K562 (cell line): ENCODE results near the gene GALNT18. TPM values are rescaled to one million over a fixed set of nuclear protein-coding genes. Genes with fewer than 3 reads are reported as not detected.

Experiments used
- ATAC-seq: fragments of 200-7000 bp; cut with Tn5 transposase; 3 replicates; pipeline ENCODE4 v1.9.1; 2020; ENCODE audit warnings: moderate library complexity
- BruUV-seq: library from RNA; stranded (reverse); fragments of 400-500 nt; replicated peaks from 2 replicates; lab custom pipeline; 2021; lab: Mats Ljungman, UMichigan
- CTCF ChIA-PET: fragments of 300-600 bp; formaldehyde crosslinking; extraction: SDS; loops from one replicate; lab custom pipeline; 2021; ENCODE audit warnings: low intra/inter-chr PET ratio; lab: Yijun Ruan, JAX
- POLR2A ChIA-PET: fragments of 300-600, 350-650 bp; sonication (Branson Sonifier 250); formaldehyde crosslinking; extraction: SDS; loops from one replicate; lab custom pipeline; 2021; ENCODE audit warnings: antibody characterized with exemption, inconsistent platforms; lab: Yijun Ruan, JAX
- DNase-seq, 4 experiments: peaks; one replicate each; pipeline versions ENCODE4 v3.0.0 to v3.0.0-alpha.2; 2011 to 2018; ENCODE audit warnings: low spot score in 3 of 4, mixed read lengths in 3 of 4; ENCODE audit errors: extremely low read depth in 1 of 4
- FAIRE-seq: peaks from 2 replicates; lab custom pipeline; 2011; peaks lifted over from hg19 to GRCh38; lab: Jason Lieb, UNC
- H2AFZ ChIP-seq: 2 replicates; pipeline ENCODE4 v1.6.0; 2011; ENCODE audit warnings: low read depth, low read length, control low read depth, inconsistent platforms
- H3K27ac ChIP-seq: fragments of 200-600 bp; 3 replicates; pipeline ENCODE4 v1.8.0; 2011; ENCODE audit warnings: low read depth, mild to moderate bottlenecking, control low read depth, inconsistent platforms, low read length, moderate library complexity, mixed read lengths; ENCODE audit errors: extremely low read depth
- H3K27me3 ChIP-seq, 2 experiments: fragments of 300-600 bp in 1 of 2; 2 replicates in 1 of 2; 3 replicates in 1 of 2; pipeline versions ENCODE4 v1.6.0 to v1.8.0; 2011; ENCODE audit warnings: inconsistent platforms in 2 of 2, low read length in 2 of 2, mild to moderate bottlenecking in 1 of 2, mixed read lengths in 1 of 2, moderate library complexity in 1 of 2; ENCODE audit not compliant: control insufficient read depth in 2 of 2, insufficient read depth in 2 of 2
- H3K36me3 ChIP-seq: fragments of 300-600 bp; 3 replicates; pipeline ENCODE4 v1.8.0; 2011; ENCODE audit warnings: mild to moderate bottlenecking, low read length, inconsistent platforms; ENCODE audit not compliant: control insufficient read depth, insufficient read depth
- H3K4me1 ChIP-seq, 2 experiments: fragments of 200-600 bp in 1 of 2; replicated peaks in 1 of 2; 2 replicates in 1 of 2; 3 replicates in 1 of 2; pipeline versions ENCODE4 v1.5.1 to v1.8.0; 2011; ENCODE audit warnings: inconsistent platforms in 2 of 2, low read length in 2 of 2, mild to moderate bottlenecking in 1 of 2, mixed read lengths in 1 of 2, moderate library complexity in 1 of 2; ENCODE audit not compliant: control insufficient read depth in 2 of 2, insufficient read depth in 2 of 2
- H3K4me2 ChIP-seq: 2 replicates; pipeline ENCODE4 v1.6.1; 2011; ENCODE audit warnings: low read length, control low read depth, inconsistent platforms, mixed read lengths; ENCODE audit not compliant: insufficient read depth
- H3K4me3 ChIP-seq: fragments of 200-600 bp; sonication (generic), shearing (Covaris generic); 2 replicates; pipeline ENCODE4 v1.5.1; 2016; ENCODE audit warnings: control low read depth, inconsistent platforms
- H3K79me2 ChIP-seq: fragments of 200-600 bp; 3 replicates; pipeline ENCODE4 v1.8.0; 2011; ENCODE audit warnings: low read length, inconsistent platforms; ENCODE audit not compliant: control insufficient read depth, insufficient read depth
- H3K9ac ChIP-seq, 2 experiments: 2 replicates each; pipeline versions ENCODE4 v1.6.0 to v1.6.1; 2011; ENCODE audit warnings: low read depth in 2 of 2, low read length in 2 of 2, control low read depth in 1 of 2, inconsistent platforms in 1 of 2, mild to moderate bottlenecking in 1 of 2, mixed read lengths in 1 of 2; ENCODE audit not compliant: insufficient read depth in 1 of 2
- H3K9me1 ChIP-seq: one replicate; pipeline ENCODE4 v1.6.0; 2011; ENCODE audit warnings: inconsistent platforms, mild to moderate bottlenecking, low read length, moderate library complexity; ENCODE audit not compliant: control insufficient read depth, insufficient read depth
- H3K9me3 ChIP-seq: replicated peaks from 2 replicates; pipeline ENCODE4 v1.5.1; 2011; ENCODE audit warnings: low read depth, low read length, inconsistent platforms; ENCODE audit not compliant: control insufficient read depth, insufficient read depth
- H4K20me1 ChIP-seq: replicated peaks from 2 replicates; pipeline ENCODE4 v1.6.1; 2011; ENCODE audit warnings: low read length, inconsistent platforms, mixed read lengths; ENCODE audit not compliant: control insufficient read depth, insufficient read depth
- ARID4B ChIP-seq: sonication (generic); formaldehyde crosslinking; IDR thresholded peaks from 2 replicates; pipeline ENCODE4 v1.8.0; 2022; ENCODE audit warnings: mild to moderate bottlenecking, missing genetic modification reagents
- EHMT2 ChIP-seq: fragments of 450-650 bp; IDR thresholded peaks from 2 replicates; pipeline ENCODE4 v1.6.1; 2018; ENCODE audit warnings: antibody characterized with exemption
- GTF2F1 ChIP-seq: IDR thresholded peaks from 2 replicates; pipeline ENCODE4 v1.6.1; 2011; ENCODE audit warnings: low read depth, low read length, improper control_type of control experiment
- HMBOX1 ChIP-seq: sonication (generic); IDR thresholded peaks from 2 replicates; pipeline ENCODE4 v1.6.1; 2016
- JUNB ChIP-seq: fragments of 450-650 bp; formaldehyde crosslinking; conservative IDR thresholded peaks from 2 replicates; pipeline ENCODE4 v1.4.0; 2020; ENCODE audit warnings: mild to moderate bottlenecking
- NCOA1 ChIP-seq: fragments of 450-650 bp; IDR thresholded peaks from 2 replicates; pipeline ENCODE4 v1.6.1; 2016; ENCODE audit warnings: low read depth
- POLR2AphosphoS5 ChIP-seq: IDR thresholded peaks from 2 replicates; pipeline ENCODE4 v1.6.1; 2011; ENCODE audit warnings: mild to moderate bottlenecking, low read depth, low read length, moderate library complexity; ENCODE audit not compliant: control insufficient read depth, insufficient read depth
- RBBP5 ChIP-seq: fragments of 200-600 bp; sonication (generic); IDR thresholded peaks from 2 replicates; pipeline ENCODE4 v1.6.1; 2012; ENCODE audit warnings: borderline replicate concordance, mild to moderate bottlenecking, low read length, control low read depth, inconsistent platforms; ENCODE audit not compliant: insufficient read depth, poor library complexity, severe bottlenecking
- SMARCE1 ChIP-seq: fragments of 450-650 bp; IDR thresholded peaks from 2 replicates; pipeline ENCODE4 v1.7.1; 2016; ENCODE audit warnings: mild to moderate bottlenecking
- TSHZ1 ChIP-seq: fragments of 250-450 bp; sonication (Bioruptor Pico); IDR thresholded peaks from 2 replicates; pipeline ENCODE4 v1.4.0; 2020; ENCODE audit warnings: mild to moderate bottlenecking, moderate library complexity
- ZEB2 ChIP-seq: fragments of 450-650 bp; IDR thresholded peaks from 2 replicates; pipeline ENCODE4 v1.6.1; 2016
- WGBS: fragments of 100-300 bp; shearing (Covaris generic); methylation state at CpG from one replicate; pipeline ENCODE4 v1.1.6; 2016; ENCODE audit warnings: low coverage, mixed read lengths; ENCODE audit not compliant: insufficient coverage; ENCODE audit errors: missing lambda C conversion rate; 5-methylcytosine and 5-hydroxymethylcytosine counted together
- in situ Hi-C: fragments of 300-500 bp; cut with MboI; formaldehyde crosslinking; loops from 4 replicates; pipeline ENCODE4 v1.15.0; 2018; ENCODE audit warnings: inconsistent platforms, mixed read lengths
- intact Hi-C: fragments of 100-400 bp; cut with micrococcal nuclease; formaldehyde crosslinking; loops from 2 replicates; pipeline ENCODE4 v1.14.2; 2022
- polyA plus RNA-seq, 8 experiments: library from polyadenylated mRNA; depleted of rRNA in 4 of 8; stranded (reverse) in 5 of 8; unstranded in 3 of 8; fragments of >200 nt; fragmentation: Nextera tagmentation in 2 of 8; fragmentation: Illumina TruSeq in 1 of 8; extraction: Ambion mirVana in 2 of 8; extraction: Trizol in 1 of 8; gene quantifications; 2 replicates each; pipeline versions ENCODE4 v1.2.1 to v1.2.3, GENCODE V29; 2011 to 2014; ENCODE audit warnings: inconsistent platforms in 1 of 8, missing spikeins in 1 of 8
- total RNA-seq, 7 experiments: library from RNA; depleted of rRNA in 6 of 7; stranded (reverse); fragments of >200 nt in 6 of 7; fragmentation: Illumina TruSeq in 2 of 7; extraction: Trizol in 2 of 7; gene quantifications; 2 replicates each; pipeline versions ENCODE4 v1.2.1 to v1.2.3, GENCODE V29; 2011 to 2021; ENCODE audit warnings: low replicate concordance in 1 of 7

GALNT18 gene
- total and polyA plus RNA-seq, 9 of the 15 experiments (the other 6 are each of a cell fraction or from before 2014, with no cell fraction given), result not detected

GRCh38 chr11:11561991-11562390 is 59.8 kb downstream of the GALNT18 start:
- TF ChIP-seq ARID4B (CRISPR knock-in tag) (no peak), JUNB (CRISPR knock-in tag) (no peak), ZEB2 (no peak), NCOA1 (no peak), POLR2AphosphoS5 (no peak), TSHZ1 (CRISPR knock-in tag) (no peak), SMARCE1 (no peak), EHMT2 (no peak), GTF2F1 (no peak), RBBP5 (no peak), HMBOX1 (no peak)
- no peaks in the 10 kb centered on the region for H4K20me1 ChIP-seq
- DNase-seq, result no peak
- H3K9ac ChIP-seq, result no peak overlapping the region
- H3K4me2 ChIP-seq, result no peak overlapping the region
- BruUV-seq, result no TSS peak
- H3K9me1 ChIP-seq, result no peaks in the 10 kb centered on the region
- in situ Hi-C loops (no loop called here), intact Hi-C loops (no loop called here)
- WGBS, result 2% methylated on average over 5 of the region's 5 CpGs
- H3K4me1 ChIP-seq, result no peaks in the 10 kb centered on the region
- H3K27me3 ChIP-seq, result peaks cover 0 to 17% of the 10 kb centered on the region in 2 experiments; a peak in 1 of 5 replicates
- CTCF ChIA-PET, result no interaction called here
- no peaks in the 10 kb centered on the region for H3K79me2 ChIP-seq
- H3K9me3 ChIP-seq, result no peaks in the 10 kb centered on the region
- no peak for FAIRE-seq
- POLR2A ChIA-PET, result interaction anchor here (1.0 kb wide), 1 partner anchor 22 kb away, joined by 3 read pairs; no protein-coding TSS in a partner anchor
- H3K36me3 ChIP-seq, result no peaks in the 10 kb centered on the region
- no peak overlapping the region for H3K4me3 ChIP-seq
- no peak overlapping the region for H3K27ac ChIP-seq
- H2AFZ ChIP-seq, result no peak overlapping the region
- no peak for ATAC-seq
